Urothelium cell line (cell line): ENCODE measurements around the gene FAU.
A peak's percentile ranks its signal among the peaks of the same experiment; 100 is the strongest.

Source experiments
- DNase-seq: peaks from one replicate; pipeline ENCODE4 v3.0.0; 2011; ENCODE audit warnings: low spot score, mixed read lengths
- FAIRE-seq: peaks from 2 replicates; lab custom pipeline; 2011; peaks lifted over from hg19 to GRCh38; lab: Jason Lieb, UNC

The FAU gene

DNA sequence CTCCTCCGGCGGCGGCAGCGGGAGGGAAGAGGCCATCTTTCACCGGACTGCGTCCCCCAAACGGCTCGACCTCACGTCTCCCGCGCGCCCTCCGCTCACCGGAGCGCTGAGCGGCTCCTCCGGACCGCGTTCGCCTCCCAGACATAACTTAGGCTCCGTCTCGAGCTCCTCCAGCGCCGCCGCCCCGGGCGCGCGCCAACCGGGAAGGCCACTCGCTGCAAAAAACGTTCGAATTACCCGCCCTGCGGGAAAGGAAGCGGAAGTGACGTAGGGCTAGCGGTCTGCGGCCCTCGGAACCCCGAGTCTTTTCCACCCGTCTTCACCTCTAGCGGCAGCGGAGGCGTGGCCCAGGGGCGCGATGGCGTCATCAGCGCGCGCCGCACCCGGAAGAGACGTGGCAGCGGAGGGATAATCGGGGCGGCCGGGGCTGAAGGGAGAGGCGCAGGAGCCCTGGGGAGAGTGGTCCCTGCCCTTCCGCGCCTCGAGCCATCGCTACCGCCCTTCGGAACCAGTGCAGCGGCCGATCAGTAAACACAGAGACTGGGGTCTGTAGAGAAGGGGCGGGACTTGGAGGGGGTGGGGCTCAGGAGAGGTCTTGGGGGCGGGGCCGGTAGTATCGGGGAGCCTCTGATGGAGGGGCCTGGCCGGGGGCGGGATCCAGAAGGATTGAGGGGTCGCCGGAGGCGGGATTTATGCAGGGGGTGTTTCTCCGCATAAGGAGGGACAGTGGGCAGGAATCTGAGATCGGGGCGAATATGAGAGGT lies 37.9 kb downstream of the FAU start, which contains the start of the genes CDCA5 and ZFPL1:
Gene CDCA5, minus strand, starts transcription at position 207 of the 764 bp plus-strand sequence. Its CDS starts 62 bp downstream, at position 145.
Gene ZFPL1, plus strand, starts transcription at position 389 of the 764 bp plus-strand sequence. CDS start 477 bp downstream, outside the sequence.
- no peak for FAIRE-seq
- peak; percentile 99 for DNase-seq

DNA sequence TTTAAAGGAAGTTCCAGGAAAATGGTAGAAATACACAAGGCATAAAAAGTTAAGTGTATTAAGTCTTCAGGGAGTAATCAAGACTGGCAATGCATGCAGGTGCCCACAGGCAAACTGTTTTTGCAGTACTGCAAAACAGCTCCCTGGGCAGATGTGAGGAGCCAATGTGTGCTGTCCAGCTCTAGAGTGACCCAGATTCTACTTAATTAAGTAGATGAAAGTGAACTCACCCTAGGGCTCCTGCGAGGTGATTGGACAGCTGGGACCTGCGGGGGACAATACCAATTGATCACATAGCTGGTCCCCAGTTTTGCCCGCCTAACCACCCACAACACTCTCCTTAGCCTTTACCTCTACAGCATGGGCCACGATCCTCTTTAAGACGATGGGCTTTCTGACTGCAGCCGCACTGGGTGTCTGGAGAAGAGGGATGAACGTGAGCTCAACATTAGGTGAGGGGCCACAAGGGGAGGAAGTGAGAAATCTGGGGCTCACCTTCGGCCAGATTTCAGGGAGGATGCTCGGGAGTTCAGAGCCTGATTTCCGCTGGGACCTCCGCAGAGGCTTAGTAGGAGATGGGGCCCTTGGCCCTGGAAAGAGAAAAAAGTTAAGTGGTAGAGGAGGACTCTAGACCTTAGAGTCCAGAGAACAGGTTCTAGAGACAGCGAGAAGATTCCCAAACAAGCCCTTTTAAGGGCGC lies 38.6 kb downstream of the FAU start:
- FAIRE-seq (no peak), DNase-seq (no peak)

DNA sequence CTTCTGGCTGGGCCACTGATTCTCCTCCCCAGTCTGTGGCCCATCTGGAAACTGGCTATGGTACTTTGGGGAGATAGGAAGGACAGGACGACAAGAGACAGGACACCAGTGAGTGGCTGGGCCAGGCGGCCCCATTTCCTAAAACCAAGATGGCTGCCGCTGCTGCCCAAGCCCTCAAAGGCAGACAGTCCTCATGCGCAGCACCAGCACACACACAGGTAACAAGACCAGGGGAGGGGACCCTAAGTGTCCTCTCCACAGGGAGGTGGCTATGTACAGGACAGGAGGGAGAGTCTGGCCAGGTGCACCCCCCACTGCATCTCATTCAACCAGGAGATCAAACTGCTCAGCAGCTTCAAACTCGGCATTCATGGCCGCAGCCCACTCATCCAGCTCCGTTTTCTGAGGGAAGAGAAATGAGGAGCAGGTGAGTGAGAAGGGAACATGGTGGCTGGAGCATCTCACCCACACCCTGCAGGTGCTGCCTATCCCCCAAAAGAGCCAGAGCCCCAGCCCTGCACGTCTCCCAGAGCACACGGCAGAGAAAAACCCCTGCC lies 43.1 kb downstream of the FAU start:
- FAIRE-seq (no peak), DNase-seq (no peak)

DNA sequence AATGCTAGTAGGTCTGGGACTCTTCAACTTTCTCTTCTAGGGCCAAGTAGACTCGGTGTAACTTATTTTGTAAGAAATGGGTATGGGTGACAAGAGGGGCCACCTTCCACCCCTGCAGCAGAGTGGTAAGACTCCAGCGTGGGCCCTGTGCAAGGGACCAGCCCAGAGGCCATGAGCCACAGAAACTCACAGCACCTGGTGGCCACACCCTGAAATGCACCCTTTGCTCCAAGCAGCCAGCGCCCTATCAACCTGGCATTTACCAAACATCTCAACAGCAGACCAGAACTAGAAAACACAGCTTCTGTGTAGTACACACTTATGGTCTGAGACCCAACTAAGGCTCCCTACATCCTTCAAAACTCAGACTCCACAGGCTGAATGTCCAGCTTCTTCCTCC lies 43.8 kb downstream of the FAU start:
- DNase-seq (peak; percentile 55), FAIRE-seq (no peak)

DNA sequence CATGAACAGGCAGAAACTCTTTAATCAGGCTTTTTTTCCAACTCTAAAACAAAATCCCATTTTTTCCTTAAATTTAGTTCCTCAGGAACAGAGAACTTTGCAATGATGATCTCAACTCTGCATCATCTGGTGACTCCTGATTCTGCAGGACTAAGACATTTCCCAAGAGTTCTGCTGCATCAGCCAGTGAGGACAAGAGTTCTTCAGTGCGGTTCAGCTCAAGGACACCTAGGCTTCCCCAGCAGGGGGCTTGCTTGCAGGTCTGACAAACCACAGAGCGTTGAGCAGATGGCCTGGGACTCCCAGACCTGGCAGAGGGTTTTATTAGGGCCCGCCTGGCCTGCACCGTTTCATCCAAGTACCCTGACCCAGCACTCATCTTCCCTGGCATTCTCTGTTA lies 44.5 kb downstream of the FAU start:
- FAIRE-seq: no peak

DNA sequence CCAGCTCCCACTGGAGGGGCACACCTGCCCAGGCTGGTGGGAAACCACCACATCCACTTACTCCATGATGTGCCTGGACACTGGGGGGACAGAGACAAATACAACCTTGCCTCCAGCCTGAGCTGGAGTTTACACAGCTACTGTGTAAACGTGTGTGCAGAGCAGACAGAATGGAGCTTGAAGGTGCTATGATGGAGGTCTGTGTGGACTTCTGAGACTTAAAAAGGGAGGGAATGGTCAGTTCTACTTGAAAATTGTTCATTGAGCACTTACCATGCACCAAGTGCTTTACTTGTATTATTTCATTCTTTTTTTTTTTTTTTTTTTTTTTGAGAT lies 49.3 kb downstream of the FAU start:
- DNase-seq (no peak), FAIRE-seq (no peak)

More for the DNA sequence above, 44.5 kb downstream of the FAU start:
- no peak for DNase-seq

DNA sequence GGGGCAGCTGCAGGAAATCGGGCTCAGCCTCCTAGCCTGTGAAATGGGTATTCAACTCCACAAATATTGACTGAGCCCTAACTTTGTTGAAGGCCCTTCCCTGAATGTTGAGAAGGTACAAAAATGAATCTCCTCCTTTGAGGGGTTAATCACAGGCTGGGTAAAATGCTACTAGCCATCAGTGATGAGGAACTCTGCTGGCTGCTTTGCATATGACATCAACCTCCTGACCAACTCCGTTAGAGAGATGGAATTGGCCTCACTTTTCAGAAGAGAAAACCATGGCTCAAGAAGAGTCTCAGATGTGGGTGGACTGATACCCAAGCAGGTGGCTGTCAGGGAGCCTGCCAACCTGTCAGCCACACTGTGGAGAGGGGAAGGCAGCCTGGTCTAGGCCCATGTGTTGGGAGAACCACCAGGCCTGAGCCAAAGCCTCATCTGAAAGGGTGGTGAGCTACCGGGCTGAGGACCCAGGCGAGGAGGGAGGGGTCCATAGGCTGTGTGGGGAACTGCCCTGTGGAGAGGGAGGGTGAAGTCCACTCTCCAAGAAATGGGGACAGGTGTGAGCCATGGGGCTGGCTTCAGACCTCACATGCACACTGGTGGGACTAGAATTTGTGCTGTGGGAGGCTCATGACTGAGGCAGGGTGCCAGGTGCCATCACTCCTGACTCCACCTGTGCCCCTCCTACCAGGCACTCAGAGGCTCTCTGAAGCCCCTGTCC lies 49.9 kb downstream of the FAU start:
- FAIRE-seq (no peak), DNase-seq (no peak)
